K562 (cell line): Measurements from ENCODE around the gene EYA2. TPM values are rescaled to one million over a fixed set of nuclear protein-coding genes. Genes with fewer than 3 reads are reported as not detected.

Experiments
- ATAC-seq: fragments of 200-7000 bp; cut with Tn5 transposase; 3 replicates; pipeline ENCODE4 v1.9.1; 2020; ENCODE audit warnings: moderate library complexity
- BruUV-seq: library from RNA; stranded (reverse); fragments of 400-500 nt; replicated peaks from 2 replicates; lab custom pipeline; 2021; lab: Mats Ljungman, UMichigan
- CTCF ChIA-PET: fragments of 300-600 bp; formaldehyde crosslinking; extraction: SDS; loops from one replicate; lab custom pipeline; 2021; ENCODE audit warnings: low intra/inter-chr PET ratio; lab: Yijun Ruan, JAX
- POLR2A ChIA-PET: fragments of 300-600, 350-650 bp; sonication (Branson Sonifier 250); formaldehyde crosslinking; extraction: SDS; loops from one replicate; lab custom pipeline; 2021; ENCODE audit warnings: antibody characterized with exemption, inconsistent platforms; lab: Yijun Ruan, JAX
- DNase-seq, 4 experiments: peaks; one replicate each; pipeline versions ENCODE4 v3.0.0 to v3.0.0-alpha.2; 2011 to 2018; ENCODE audit warnings: low spot score in 3 of 4, mixed read lengths in 3 of 4; ENCODE audit errors: extremely low read depth in 1 of 4
- FAIRE-seq: peaks from 2 replicates; lab custom pipeline; 2011; peaks lifted over from hg19 to GRCh38; lab: Jason Lieb, UNC
- H2AFZ ChIP-seq: 2 replicates; pipeline ENCODE4 v1.6.0; 2011; ENCODE audit warnings: low read depth, low read length, control low read depth, inconsistent platforms
- H3K27ac ChIP-seq: fragments of 200-600 bp; 3 replicates; pipeline ENCODE4 v1.8.0; 2011; ENCODE audit warnings: low read depth, mild to moderate bottlenecking, control low read depth, inconsistent platforms, low read length, moderate library complexity, mixed read lengths; ENCODE audit errors: extremely low read depth
- H3K27me3 ChIP-seq, 2 experiments: fragments of 300-600 bp in 1 of 2; 2 replicates in 1 of 2; 3 replicates in 1 of 2; pipeline versions ENCODE4 v1.6.0 to v1.8.0; 2011; ENCODE audit warnings: inconsistent platforms in 2 of 2, low read length in 2 of 2, mild to moderate bottlenecking in 1 of 2, mixed read lengths in 1 of 2, moderate library complexity in 1 of 2; ENCODE audit not compliant: control insufficient read depth in 2 of 2, insufficient read depth in 2 of 2
- H3K36me3 ChIP-seq: fragments of 300-600 bp; 3 replicates; pipeline ENCODE4 v1.8.0; 2011; ENCODE audit warnings: mild to moderate bottlenecking, low read length, inconsistent platforms; ENCODE audit not compliant: control insufficient read depth, insufficient read depth
- H3K4me1 ChIP-seq, 2 experiments: fragments of 200-600 bp in 1 of 2; replicated peaks in 1 of 2; 2 replicates in 1 of 2; 3 replicates in 1 of 2; pipeline versions ENCODE4 v1.5.1 to v1.8.0; 2011; ENCODE audit warnings: inconsistent platforms in 2 of 2, low read length in 2 of 2, mild to moderate bottlenecking in 1 of 2, mixed read lengths in 1 of 2, moderate library complexity in 1 of 2; ENCODE audit not compliant: control insufficient read depth in 2 of 2, insufficient read depth in 2 of 2
- H3K4me2 ChIP-seq: 2 replicates; pipeline ENCODE4 v1.6.1; 2011; ENCODE audit warnings: low read length, control low read depth, inconsistent platforms, mixed read lengths; ENCODE audit not compliant: insufficient read depth
- H3K4me3 ChIP-seq: fragments of 200-600 bp; sonication (generic), shearing (Covaris generic); 2 replicates; pipeline ENCODE4 v1.5.1; 2016; ENCODE audit warnings: control low read depth, inconsistent platforms
- H3K79me2 ChIP-seq: fragments of 200-600 bp; 3 replicates; pipeline ENCODE4 v1.8.0; 2011; ENCODE audit warnings: low read length, inconsistent platforms; ENCODE audit not compliant: control insufficient read depth, insufficient read depth
- H3K9ac ChIP-seq, 2 experiments: 2 replicates each; pipeline versions ENCODE4 v1.6.0 to v1.6.1; 2011; ENCODE audit warnings: low read depth in 2 of 2, low read length in 2 of 2, control low read depth in 1 of 2, inconsistent platforms in 1 of 2, mild to moderate bottlenecking in 1 of 2, mixed read lengths in 1 of 2; ENCODE audit not compliant: insufficient read depth in 1 of 2
- H3K9me1 ChIP-seq: one replicate; pipeline ENCODE4 v1.6.0; 2011; ENCODE audit warnings: inconsistent platforms, mild to moderate bottlenecking, low read length, moderate library complexity; ENCODE audit not compliant: control insufficient read depth, insufficient read depth
- H3K9me3 ChIP-seq: replicated peaks from 2 replicates; pipeline ENCODE4 v1.5.1; 2011; ENCODE audit warnings: low read depth, low read length, inconsistent platforms; ENCODE audit not compliant: control insufficient read depth, insufficient read depth
- H4K20me1 ChIP-seq: replicated peaks from 2 replicates; pipeline ENCODE4 v1.6.1; 2011; ENCODE audit warnings: low read length, inconsistent platforms, mixed read lengths; ENCODE audit not compliant: control insufficient read depth, insufficient read depth
- ATF3 ChIP-seq, 2 experiments: fragments of 450-650 bp in 1 of 2; sonication (generic) in 1 of 2; formaldehyde crosslinking in 1 of 2; IDR thresholded peaks in 1 of 2; conservative IDR thresholded peaks in 1 of 2; 2 replicates each; pipeline versions ENCODE4 v1.6.1 to v1.8.1; 2016 to 2023; ENCODE audit warnings: mild to moderate bottlenecking in 2 of 2, moderate library complexity in 2 of 2, inconsistent platforms in 1 of 2, missing genetic modification reagents in 1 of 2
- BHLHE40 ChIP-seq: IDR thresholded peaks from 2 replicates; pipeline ENCODE4 v1.6.1; 2011; ENCODE audit warnings: low read length, improper control_type of control experiment
- CAMTA2 ChIP-seq: fragments of 250-450 bp; sonication (Bioruptor Pico); conservative IDR thresholded peaks from 2 replicates; pipeline ENCODE4 v1.5.1; 2022
- CTBP1 ChIP-seq: fragments of 450-650 bp; IDR thresholded peaks from 2 replicates; pipeline ENCODE4 v1.6.1; 2016; ENCODE audit warnings: borderline replicate concordance
- E4F1 ChIP-seq: fragments of 250-450 bp; sonication (Bioruptor Pico); IDR thresholded peaks from 2 replicates; pipeline ENCODE4 v1.5.0; 2021; ENCODE audit warnings: mild to moderate bottlenecking, borderline replicate concordance
- ETV5 ChIP-seq: sonication (generic); formaldehyde crosslinking; IDR thresholded peaks from 2 replicates; pipeline ENCODE4 v1.4.0; 2020; ENCODE audit warnings: low read depth, mild to moderate bottlenecking, missing genetic modification reagents
- MAFF ChIP-seq: IDR thresholded peaks from 2 replicates; pipeline ENCODE4 v1.6.1; 2012; ENCODE audit warnings: low read length, improper control_type of control experiment
- RAD51 ChIP-seq: fragments of 450-650 bp; IDR thresholded peaks from 2 replicates; pipeline ENCODE4 v1.7.1; 2016; ENCODE audit warnings: low read depth, mild to moderate bottlenecking, borderline replicate concordance
- STAT6 ChIP-seq: sonication (generic); formaldehyde crosslinking; IDR thresholded peaks from 2 replicates; pipeline ENCODE4 v1.8.1; 2023; ENCODE audit warnings: mild to moderate bottlenecking, missing genetic modification reagents
- XRCC5 ChIP-seq: fragments of 200-400 bp; formaldehyde crosslinking; IDR thresholded peaks from 2 replicates; pipeline ENCODE4 v1.6.1; 2017; ENCODE audit warnings: low read depth, mild to moderate bottlenecking, low read length
- ZNF174 ChIP-seq: fragments of 250-450 bp; sonication (Bioruptor Pico); IDR thresholded peaks from 2 replicates; pipeline ENCODE4 v1.4.0; 2020; ENCODE audit warnings: mild to moderate bottlenecking
- ZNF280A ChIP-seq: fragments of 450-650 bp; IDR thresholded peaks from 2 replicates; pipeline ENCODE4 v1.6.1; 2018; ENCODE audit warnings: mild to moderate bottlenecking, low read depth; ENCODE audit not compliant: partially characterized antibody
- ZNF583 ChIP-seq: fragments of 250-450 bp; sonication (Bioruptor Pico); IDR thresholded peaks from 2 replicates; pipeline ENCODE4 v1.4.0; 2020
- WGBS: fragments of 100-300 bp; shearing (Covaris generic); methylation state at CpG from one replicate; pipeline ENCODE4 v1.1.6; 2016; ENCODE audit warnings: low coverage, mixed read lengths; ENCODE audit not compliant: insufficient coverage; ENCODE audit errors: missing lambda C conversion rate; 5-methylcytosine and 5-hydroxymethylcytosine counted together
- in situ Hi-C: fragments of 300-500 bp; cut with MboI; formaldehyde crosslinking; loops from 4 replicates; pipeline ENCODE4 v1.15.0; 2018; ENCODE audit warnings: inconsistent platforms, mixed read lengths
- intact Hi-C: fragments of 100-400 bp; cut with micrococcal nuclease; formaldehyde crosslinking; loops from 2 replicates; pipeline ENCODE4 v1.14.2; 2022
- polyA plus RNA-seq, 8 experiments: library from polyadenylated mRNA; depleted of rRNA in 4 of 8; stranded (reverse) in 5 of 8; unstranded in 3 of 8; fragments of >200 nt; fragmentation: Nextera tagmentation in 2 of 8; fragmentation: Illumina TruSeq in 1 of 8; extraction: Ambion mirVana in 2 of 8; extraction: Trizol in 1 of 8; gene quantifications; 2 replicates each; pipeline versions ENCODE4 v1.2.1 to v1.2.3, GENCODE V29; 2011 to 2014; ENCODE audit warnings: inconsistent platforms in 1 of 8, missing spikeins in 1 of 8
- total RNA-seq, 7 experiments: library from RNA; depleted of rRNA in 6 of 7; stranded (reverse); fragments of >200 nt in 6 of 7; fragmentation: Illumina TruSeq in 2 of 7; extraction: Trizol in 2 of 7; gene quantifications; 2 replicates each; pipeline versions ENCODE4 v1.2.1 to v1.2.3, GENCODE V29; 2011 to 2021; ENCODE audit warnings: low replicate concordance in 1 of 7

EYA2 gene
- total and polyA plus RNA-seq, 9 of the 15 experiments (the other 6 are each of a cell fraction or from before 2014, with no cell fraction given): 0.03 TPM; not detected in 8

- Histone ChIP-seq H3K4me3 (no peak overlapping the region), H3K36me3 (no peaks in the 10 kb centered on the region), H3K4me1 (no peaks in the 10 kb centered on the region), H3K9me3 (no peaks in the 10 kb centered on the region), H3K79me2 (no peaks in the 10 kb centered on the region), H4K20me1 (0 out of 2 replicates have a peak, but pooled peaks cover 4% of the 10 kb centered on the region), H3K4me2 (no peak overlapping the region), H3K27me3 (peaks cover 22 to 47% of the 10 kb centered on the region in 2 experiments), H3K27ac (no peak overlapping the region), H2AFZ (peak overlapping the region; percentile 64), H3K9ac (no peak overlapping the region), H3K9me1 (no peaks in the 10 kb centered on the region)
- in situ Hi-C loops: loop anchor here (10.0 kb wide), 1 partner anchor 396 kb away; no protein-coding TSS in a partner anchor
- intact Hi-C loops: loop anchor here (1.0 to 5.0 kb wide), 2 partner anchors 378 to 392 kb away; no protein-coding TSS in a partner anchor
- ChIA-PET POLR2A (interaction anchor here (0.6 kb wide), 1 partner anchor 280 kb away, joined by 3 read pairs; no protein-coding TSS in a partner anchor), CTCF (interaction anchor here (0.6 to 1.2 kb wide), 2 partner anchors 392 to 732 kb away, joined by 3 read pairs; no protein-coding TSS in a partner anchor)
- FAIRE-seq: peak; percentile 97
- BruUV-seq: no TSS peak
- WGBS: 37% methylated on average over 10 of the region's 11 CpGs
- ATAC-seq: peak; percentile 100
- DNase-seq: peak; percentile 74 to 83 (median 79)
- TF ChIP-seq BHLHE40 (peak; percentile 98), STAT6 (CRISPR knock-in tag) (no peak), RAD51 (peak; percentile 91), CAMTA2 (CRISPR knock-in tag) (no peak), ATF3 (IDR thresholded peaks at IDR 0.05) (no peak), ATF3 (CRISPR knock-in tag; conservative IDR thresholded peaks at IDR 0.05) (no peak), ETV5 (CRISPR knock-in tag) (no peak), ZNF174 (no peak), CTBP1 (peak; percentile 43; the same call in 1 of the 2 replicates), XRCC5 (no peak), ZNF280A (no peak), ZNF583 (CRISPR knock-in tag) (no peak), MAFF (no peak), E4F1 (no peak)
Measured at GRCh38 chr20:47150403-47151152, 255.9 kb downstream of the EYA2 start.
